ENCODE data around the gene TMEM98. TPM values are rescaled to one million over a fixed set of nuclear protein-coding genes. Genes with fewer than 3 reads are reported as not detected.

The TMEM98 gene
- total and polyA plus RNA-seq, 2 of the 4 experiments (the other 2 are of a cell fraction), result 173 to 195 TPM

GRCh38 chr17:32992321-32993033, 64.5 kb downstream of the TMEM98 start:
- Histone ChIP-seq H3K4ac (ENCODE audit: low read depth, low read length) (no peak overlapping the region), H4K20me1 (ENCODE audit: insufficient read depth, low read length) (no peaks in the 10 kb centered on the region; the same call in 1 of the 2 replicates), H3K18ac (ENCODE audit: low read depth, low read length) (no peak overlapping the region), H2BK15ac (ENCODE audit: low read depth, low read length) (no peak overlapping the region), H3K4me1 (ENCODE audit: control insufficient read depth, insufficient read depth, low read length) (no peaks in the 10 kb centered on the region), H3K27ac (ENCODE audit: insufficient read depth, low read length) (no peak overlapping the region), H3K9me1 (ENCODE audit: insufficient read depth, low read length) (no peaks in the 10 kb centered on the region), H2AFZ (replicated peaks; ENCODE audit: low read length, poor library complexity) (no peak overlapping the region), H3K79me1 (ENCODE audit: low read depth in 1 of 2, low read length in 2 of 2) (no peaks in the 10 kb centered on the region), H3K4me2 (ENCODE audit: low read depth, low read length) (no peak overlapping the region), H2AK5ac (ENCODE audit: low read depth, low read length) (no peak overlapping the region), H3K23ac (ENCODE audit: low read depth, low read length) (no peak overlapping the region), H3K9me3 (ENCODE audit: control insufficient read depth, insufficient read depth, low read length) (0 out of 2 replicates have a peak, but pooled peaks cover 3% of the 10 kb centered on the region), H4K5ac (ENCODE audit: low read depth, low read length) (no peak overlapping the region), H4K8ac (ENCODE audit: low read depth in 2 of 2, low read length in 2 of 2) (no peak overlapping the region), H3K27me3 (ENCODE audit: control insufficient read depth, insufficient read depth, low read length) (peaks cover 16% of the 10 kb centered on the region; the same call in 1 of the 2 replicates), H2BK5ac (ENCODE audit: low read depth, low read length, poor library complexity, severe bottlenecking) (no peak overlapping the region), H2BK20ac (ENCODE audit: low read depth, low read length) (no peak overlapping the region), H2AK9ac (replicated peaks; ENCODE audit: low read depth, low read length, poor library complexity) (no peak overlapping the region), H3K9ac (ENCODE audit: low read depth, low read length) (no peak overlapping the region), H3K36me3 (ENCODE audit: control insufficient read depth, insufficient read depth, low read length) (no peaks in the 10 kb centered on the region), H3K4me3 (ENCODE audit: insufficient read depth, low read depth, low read length) (no peak overlapping the region), H2BK120ac (ENCODE audit: low read depth, low read length) (no peak overlapping the region), H3K14ac (replicated peaks; ENCODE audit: low read depth, low read length) (no peak overlapping the region), H3K56ac (ENCODE audit: extremely low read depth, insufficient read depth, low read length) (no peak overlapping the region), H4K91ac (ENCODE audit: insufficient read depth, low read depth, low read length) (no peak overlapping the region)
- ATAC-seq (ENCODE audit: low read depth), result no peak
- ChIA-PET POLR2A (ENCODE audit: unreplicated experiment) (no interaction called here), CTCF (no interaction called here)
- dilution Hi-C loops (cut with HindIII; ENCODE audit: low sequenced_read_pairs, unreplicated experiment) (no loop called here), intact Hi-C loops (cut with micrococcal nuclease) (no loop called here), in situ Hi-C loops (cut with MboI; ENCODE audit: low sequenced_read_pairs) (loop anchor here (10.0 kb wide), 1 partner anchor 208 kb away; no protein-coding TSS in a partner anchor)
- TF ChIP-seq NFE2L2 (IDR thresholded peaks at IDR 0.05; ENCODE audit: low read depth, low read length) (no peak), USF2 (IDR thresholded peaks at IDR 0.05; ENCODE audit: low read depth, low read length) (no peak), FOS (IDR thresholded peaks at IDR 0.05; ENCODE audit: low read depth, low read length) (no peak), MXI1 (IDR thresholded peaks at IDR 0.05; ENCODE audit: borderline replicate concordance, low read depth, low read length) (no peak)
- no TSS peak for BruUV-seq (replicated peaks)
- WGBS, 2 experiments (ENCODE audit: extremely low coverage in 2 of 2, insufficient read length in 1 of 2), result 52% methylated on average over 9 of the region's 13 CpGs; no CpG with 5 or more reads in 1 of the 2 experiments
- DNase-seq, result no peak

All from IMR-90 (cell line).